Stimulated activated naive CD4-positive, alpha-beta T cell treated with Interleukin-2 at 50 U/mL for 16 hours (primary cell): ENCODE results near the gene ABCA5.
"Not testable (repeated sequence)": the region's sequence is repeated elsewhere in the genome, so short reads cannot be mapped to it uniquely, and the experiment has no call there.

Experiments used
- DNase-seq: peaks from one replicate; lab custom pipeline; 2025; lab: John Stamatoyannopoulos, UW

ABCA5 gene

DNA sequence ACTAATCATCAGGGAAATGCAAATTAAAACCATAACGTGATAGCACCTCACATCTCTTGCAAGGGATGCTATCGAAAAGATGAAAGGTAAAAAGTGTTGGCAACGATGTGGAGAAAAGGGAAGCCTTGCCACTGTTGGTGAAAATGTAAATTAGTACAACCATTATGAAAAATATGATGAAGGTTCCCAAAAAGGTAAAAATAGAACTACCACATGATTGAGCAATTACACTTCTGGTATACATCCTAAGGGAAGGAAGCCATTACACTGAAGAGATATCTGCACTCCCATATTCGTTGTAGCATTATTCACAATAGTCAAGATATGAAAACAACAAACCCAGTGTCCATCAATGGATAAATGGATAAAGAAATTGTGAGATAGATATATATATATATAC, 119.8 kb downstream of the ABCA5 start:
- no peak for DNase-seq

DNA sequence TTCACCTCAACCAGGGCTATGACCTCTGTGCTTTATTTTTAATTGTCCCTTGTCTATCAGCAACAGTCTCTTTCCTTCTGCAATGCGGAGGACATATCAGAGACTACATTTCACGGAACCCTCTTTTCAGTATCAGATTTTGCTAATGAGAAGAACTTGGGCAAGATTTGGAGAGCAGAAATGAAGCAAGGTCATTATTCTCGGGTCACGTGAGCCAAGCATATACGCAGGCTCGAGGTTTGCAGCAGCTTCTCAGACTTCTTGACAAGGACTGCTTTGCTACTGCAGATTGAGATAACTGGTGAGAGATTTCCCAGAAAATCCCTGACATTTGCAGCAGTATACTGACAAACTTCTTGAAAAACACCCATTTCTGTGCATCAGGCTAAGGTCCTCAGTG, 128.7 kb downstream of the ABCA5 start:
- no peak for DNase-seq

DNA sequence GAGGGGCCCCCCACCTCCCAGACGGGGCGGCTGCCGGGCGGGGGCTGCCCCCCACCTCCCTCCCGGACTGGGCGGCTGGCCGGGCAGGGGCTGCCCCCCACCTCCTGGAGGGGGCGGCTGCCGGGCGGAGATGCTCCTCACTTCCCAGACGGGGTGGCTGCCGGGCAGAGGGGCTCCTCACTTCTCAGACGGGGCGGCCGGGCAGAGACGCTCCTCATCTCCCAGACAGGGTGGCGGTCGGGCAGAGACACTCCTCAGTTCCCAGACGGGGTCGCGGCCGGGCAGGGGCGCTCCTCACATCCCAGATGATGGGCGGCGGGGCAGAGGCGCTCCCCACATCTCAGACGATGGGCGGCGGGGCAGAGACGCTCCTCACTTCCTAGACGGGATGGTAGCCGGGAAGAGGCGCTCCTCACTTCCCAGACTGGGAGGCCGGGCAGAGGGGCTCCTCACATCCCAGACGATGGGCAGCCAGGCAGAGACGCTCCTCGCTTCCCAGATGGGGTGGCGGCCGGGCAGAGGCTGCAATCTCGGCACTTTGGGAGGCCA, 130.8 kb downstream of the ABCA5 start:
- DNase-seq, result not testable (repeated sequence)
